HG03457 (cell line): Measurements from ENCODE around the gene PRKX.
"Not testable (repeated sequence)": the region's sequence is repeated elsewhere in the genome, so short reads cannot be mapped to it uniquely, and the experiment has no call there.

Experiments
- ATAC-seq: cut with Tn5 transposase; IDR thresholded peaks from one replicate; pipeline ENCODE4 v1.9.1; 2021; ENCODE audit warnings: moderate number of reproducible peaks; ENCODE audit not compliant: unreplicated experiment

The PRKX gene

GRCh38 chrX:3585719-3586118, 127.7 kb downstream of the PRKX start:
- no peak for ATAC-seq

- no peak for ATAC-seq
These were observed 128.9 kb downstream of the PRKX start for GRCh38 chrX:3584415-3584996.

DNA sequence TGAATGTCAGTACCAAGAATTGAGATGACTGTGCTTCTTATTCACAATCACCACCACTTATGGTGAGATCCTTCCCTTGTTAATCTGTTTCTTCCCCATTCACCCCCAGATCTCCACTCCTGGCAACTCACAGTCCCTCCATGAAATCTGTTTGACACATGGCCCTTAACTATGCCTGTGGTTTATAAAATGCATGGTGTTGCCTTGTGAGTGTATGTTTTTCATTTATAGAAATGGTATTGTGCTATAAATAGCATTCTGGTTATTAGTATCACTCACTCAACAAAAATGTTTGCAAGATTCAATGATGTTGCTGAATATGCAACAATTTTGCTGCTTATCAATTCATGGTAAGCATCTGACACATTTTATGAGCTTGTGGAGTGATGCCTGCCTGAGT, 131.0 kb downstream of the PRKX start:
- ATAC-seq = no peak

DNA sequence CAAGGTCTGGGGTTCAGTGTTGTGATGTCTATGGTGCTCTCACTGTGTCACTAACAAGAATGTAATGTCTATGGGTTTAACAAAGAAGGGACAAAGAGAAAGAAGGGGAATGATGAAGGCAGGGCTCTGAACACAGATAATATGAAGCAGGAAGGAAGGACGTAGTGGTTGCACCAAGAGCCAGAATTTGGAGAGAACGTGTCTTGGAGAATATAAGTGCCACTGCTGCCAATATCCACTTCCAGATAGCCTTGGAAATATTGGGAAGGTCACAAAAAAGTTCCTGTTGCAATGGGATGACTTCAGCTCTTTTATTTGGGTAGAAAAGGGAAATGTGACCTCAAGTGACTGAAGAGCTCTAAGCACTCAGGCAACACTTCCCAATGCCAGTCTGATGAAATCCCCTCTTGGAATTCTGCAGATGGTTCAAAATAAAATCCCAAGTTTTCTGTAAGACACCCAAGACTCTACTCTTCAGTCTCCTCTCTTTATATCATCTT, 131.8 kb downstream of the PRKX start:
- ATAC-seq = no peak

- no peak for ATAC-seq
These were observed 135.9 kb downstream of the PRKX start for GRCh38 chrX:3577551-3577950.

DNA sequence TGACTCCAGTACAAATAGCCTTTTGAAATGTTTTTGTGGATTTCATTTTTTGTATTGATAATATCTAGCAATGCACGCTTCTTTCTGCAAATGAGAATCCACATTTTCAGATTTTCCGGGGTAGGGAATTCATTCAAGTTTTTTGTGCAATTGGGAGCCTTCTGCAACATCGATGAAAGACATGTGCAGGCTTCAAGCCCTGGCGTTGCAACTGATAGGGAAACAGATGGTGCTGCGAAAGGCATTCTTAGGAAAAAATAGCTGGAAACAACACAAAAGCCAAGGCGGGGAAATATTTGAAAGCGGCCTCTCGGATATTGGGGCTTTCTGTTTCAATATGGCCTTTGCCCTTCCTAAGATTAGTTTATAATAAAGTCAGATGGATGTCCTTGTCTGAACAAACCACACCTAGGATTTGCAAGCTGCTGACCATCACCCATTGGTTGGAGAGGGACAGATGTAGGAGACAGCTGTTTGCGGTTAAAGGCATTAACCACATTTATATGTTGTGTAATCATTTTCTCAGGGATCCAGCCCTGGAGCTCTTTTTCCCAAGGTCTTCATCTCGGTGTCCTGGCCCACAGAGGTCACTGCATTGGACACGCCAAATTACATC, 136.5 kb downstream of the PRKX start:
- no peak for ATAC-seq

DNA sequence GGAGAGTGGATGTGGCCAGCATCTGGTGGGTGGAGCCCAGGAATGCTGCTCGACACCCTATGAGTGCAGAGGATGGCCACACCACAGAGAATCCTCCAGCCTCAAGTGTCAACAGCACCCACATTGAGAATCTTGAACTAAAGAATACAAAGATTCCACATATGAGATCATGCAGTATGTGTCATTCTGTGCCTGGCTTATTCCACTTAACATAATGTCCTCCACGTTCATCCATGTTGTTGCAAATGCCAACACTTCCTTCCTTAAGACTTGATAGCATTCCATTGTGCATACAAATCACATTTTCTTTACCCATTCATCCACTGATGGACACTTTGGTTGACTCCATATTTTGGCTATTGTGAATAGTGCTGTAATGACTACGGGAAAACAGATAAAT, 145.8 kb downstream of the PRKX start:
- ATAC-seq = no peak

- no peak for ATAC-seq
These were observed 150.0 kb downstream of the PRKX start for GRCh38 chrX:3563451-3563850.

- ATAC-seq = not testable (repeated sequence)
These were observed 153.4 kb downstream of the PRKX start for GRCh38 chrX:3560010-3560409.
